Prostate gland (tissue), 2 donors: Measurements from ENCODE around the gene STARD5.

Source experiments
- CTCF ChIP-seq, 4 experiments: fragments of 200-600 bp in 2 of 4; fragments of 450-650 bp in 2 of 4; sonication (generic) in 2 of 4; IDR thresholded peaks; 1 replicate in 3 of 4; 2 replicates in 1 of 4; pipeline ENCODE4 v1.5.1; 2016 to 2019; ENCODE audit warnings: antibody characterized with exemption in 4 of 4, mild to moderate bottlenecking in 2 of 4, moderate library complexity in 2 of 4
- POLR2A ChIP-seq: fragments of 450-650 bp; IDR thresholded peaks from one replicate; pipeline ENCODE4 v1.6.1; 2016; ENCODE audit warnings: antibody characterized with exemption, mild to moderate bottlenecking
- POLR2AphosphoS5 ChIP-seq: sonication (generic); formaldehyde crosslinking; IDR thresholded peaks from one replicate; pipeline ENCODE4 v1.6.1; 2017; ENCODE audit warnings: antibody characterized with exemption

- TF ChIP-seq CTCF (IDR thresholded peaks at IDR 0.05) (no peak), POLR2AphosphoS5 (no peak), POLR2A (no peak)
Observed at GRCh38 chr15:81332326-81332725, 8.4 kb upstream of the STARD5 start.
